ENCODE results near the gene FAM83C.

DNA sequence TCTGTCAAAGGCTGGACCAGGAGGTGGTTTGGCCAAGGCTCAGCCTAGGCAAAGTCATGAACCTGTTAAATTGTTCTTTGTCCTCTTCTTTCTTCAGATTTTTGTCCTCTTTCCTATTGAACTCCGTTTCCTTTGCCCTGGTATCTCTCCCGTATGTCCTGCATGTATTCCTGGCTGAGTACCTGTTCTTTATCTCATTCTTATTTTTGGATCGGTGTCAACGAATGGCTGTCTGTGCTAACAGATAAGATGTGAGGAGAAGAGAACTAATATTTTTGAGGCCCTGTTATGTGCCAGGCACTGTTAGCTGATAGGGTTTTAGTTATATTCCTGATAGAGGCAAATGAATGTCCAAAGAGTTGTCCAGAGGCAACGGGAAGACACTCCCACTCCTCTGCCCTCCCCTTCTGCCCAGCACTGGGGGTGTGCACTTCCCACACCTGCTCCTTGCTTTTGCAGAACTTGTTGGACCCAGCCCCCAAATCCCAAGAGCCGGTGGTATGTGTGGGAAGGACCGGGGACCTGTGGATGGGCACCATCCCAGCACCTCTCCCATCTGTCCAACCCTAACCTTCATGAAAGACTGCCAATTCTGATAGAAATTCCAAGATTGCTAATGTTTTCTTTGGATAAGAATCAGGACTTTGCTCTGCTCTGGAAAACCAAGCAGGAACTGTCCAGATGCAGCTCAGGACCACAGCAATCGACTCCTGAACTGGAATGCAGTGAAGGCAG is 34.9 kb downstream of the FAM83C start:
- TF ChIP-seq CTCF (conservative IDR thresholded peaks at IDR 0.05 in 1 of 2, IDR thresholded peaks at IDR 0.05 in 1 of 2; ENCODE audit: low read depth in 1 of 2, low read length in 2 of 2) (no peak), EZH2 (IDR thresholded peaks at IDR 0.05; ENCODE audit: low read length, missing control alignments) (no peak)

All from fibroblast of lung (primary cell).